Measurements from ENCODE around the gene PARS2. TPM values are rescaled to one million over a fixed set of nuclear protein-coding genes. Genes with fewer than 3 reads are reported as not detected.

Gene PARS2
- total and polyA plus RNA-seq, 4 donors, result 2.1 to 4.1 (median 3.3) TPM

GRCh38 chr1:54804471-54805132, 40.3 kb upstream of the PARS2 start:
- no peak overlapping the region for H3K9ac ChIP-seq (ENCODE audit: low read depth in 1 of 2, low read length in 2 of 2)
- DNase-seq (ENCODE audit: low spot score), result no peak
- H3K4me1 ChIP-seq (ENCODE audit: control insufficient read depth in 4 of 4, insufficient read depth in 4 of 4, low read length in 3 of 4), result peaks cover 19 to 60% (median 40%) of the 10 kb centered on the region in 4 donors
- TF ChIP-seq SP1 (IDR thresholded peaks at IDR 0.05), result peak; percentile 43
- no peak for TF ChIP-seq GABPA (IDR thresholded peaks at IDR 0.05 in 1 of 2, conservative IDR thresholded peaks at IDR 0.05 in 1 of 2)
- TF ChIP-seq ATF3 (IDR thresholded peaks at IDR 0.05), result peak; percentile 81
- no peak for TF ChIP-seq TAF1 (conservative IDR thresholded peaks at IDR 0.05)
- TF ChIP-seq MAX (IDR thresholded peaks at IDR 0.05), result no peak
- peak in 1 of 2 donors; percentile 42 for TF ChIP-seq RXRA (IDR thresholded peaks at IDR 0.05)
- TF ChIP-seq NR2F2 (IDR thresholded peaks at IDR 0.05), result no peak
- TF ChIP-seq HNF4G (IDR thresholded peaks at IDR 0.05), result no peak
- TF ChIP-seq CTCF (IDR thresholded peaks at IDR 0.05; ENCODE audit: low read depth, low read length, missing input control), result no peak
- no peak for TF ChIP-seq RAD21 (IDR thresholded peaks at IDR 0.05)
- peak; percentile 66 to 83 for TF ChIP-seq JUND (IDR thresholded peaks at IDR 0.05)
- no peak for TF ChIP-seq FOXA1 (IDR thresholded peaks at IDR 0.05)
- TF ChIP-seq EGR1 (IDR thresholded peaks at IDR 0.05; ENCODE audit: low read depth in 2 of 2), result no peak
- TF ChIP-seq ZBTB33 (IDR thresholded peaks at IDR 0.05), result no peak
- no peak for TF ChIP-seq YY1 (IDR thresholded peaks at IDR 0.05)
- TF ChIP-seq REST (IDR thresholded peaks at IDR 0.05), result no peak
- no peak for TF ChIP-seq FOXA2 (IDR thresholded peaks at IDR 0.05)
- peak in 1 of 2 donors; percentile 47 for TF ChIP-seq HNF4A (conservative IDR thresholded peaks at IDR 0.05)
- 49% methylated on average over 6 of the region's 6 CpGs for WGBS
- H3K36me3 ChIP-seq (ENCODE audit: control insufficient read depth in 4 of 4, insufficient read depth in 3 of 4, low read depth in 1 of 4, low read length in 3 of 4), result no peaks in the 10 kb centered on the region
- no peaks in the 10 kb centered on the region for H3K27me3 ChIP-seq (ENCODE audit: control insufficient read depth in 4 of 4, insufficient read depth in 4 of 4, low read length in 3 of 4)
- no peak overlapping the region for H3K4me3 ChIP-seq (ENCODE audit: low read depth in 1 of 3, low read length in 3 of 3)
- H3K9me3 ChIP-seq (ENCODE audit: control insufficient read depth in 4 of 4, low read length in 3 of 4), result no peaks in the 10 kb centered on the region
- H3K27ac ChIP-seq (ENCODE audit: low read depth in 1 of 2, low read length in 2 of 2), result peak overlapping the region; percentile 80 to 86

All from liver (tissue), 9 donors.